Measurements from ENCODE around the gene PACSIN1.

PACSIN1 gene, protein sequence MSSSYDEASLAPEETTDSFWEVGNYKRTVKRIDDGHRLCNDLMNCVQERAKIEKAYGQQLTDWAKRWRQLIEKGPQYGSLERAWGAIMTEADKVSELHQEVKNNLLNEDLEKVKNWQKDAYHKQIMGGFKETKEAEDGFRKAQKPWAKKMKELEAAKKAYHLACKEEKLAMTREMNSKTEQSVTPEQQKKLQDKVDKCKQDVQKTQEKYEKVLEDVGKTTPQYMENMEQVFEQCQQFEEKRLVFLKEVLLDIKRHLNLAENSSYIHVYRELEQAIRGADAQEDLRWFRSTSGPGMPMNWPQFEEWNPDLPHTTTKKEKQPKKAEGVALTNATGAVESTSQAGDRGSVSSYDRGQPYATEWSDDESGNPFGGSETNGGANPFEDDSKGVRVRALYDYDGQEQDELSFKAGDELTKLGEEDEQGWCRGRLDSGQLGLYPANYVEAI

GRCh38 chr6:34465531-34466241 is at the start of gene PACSIN1:
PACSIN1 (plus strand) TSS chr6:34466076; CDS start chr6:34526306, 60,230 bp downstream.
- Histone ChIP-seq H3K4me3 (ENCODE audit: low read depth, low read length) (peak within 1 kb of the TSS; percentile 45), H3K27me3 (ENCODE audit: insufficient read depth, low read depth, severe bottlenecking) (no peaks in the 10 kb centered on the region), H3K27ac (peak within 1 kb of the TSS; percentile 66), H3K9me3 (ENCODE audit: severe bottlenecking) (no peaks in the 10 kb centered on the region), H3K36me3 (no peaks in the 10 kb centered on the region)
- TF ChIP-seq, protein P1, sequence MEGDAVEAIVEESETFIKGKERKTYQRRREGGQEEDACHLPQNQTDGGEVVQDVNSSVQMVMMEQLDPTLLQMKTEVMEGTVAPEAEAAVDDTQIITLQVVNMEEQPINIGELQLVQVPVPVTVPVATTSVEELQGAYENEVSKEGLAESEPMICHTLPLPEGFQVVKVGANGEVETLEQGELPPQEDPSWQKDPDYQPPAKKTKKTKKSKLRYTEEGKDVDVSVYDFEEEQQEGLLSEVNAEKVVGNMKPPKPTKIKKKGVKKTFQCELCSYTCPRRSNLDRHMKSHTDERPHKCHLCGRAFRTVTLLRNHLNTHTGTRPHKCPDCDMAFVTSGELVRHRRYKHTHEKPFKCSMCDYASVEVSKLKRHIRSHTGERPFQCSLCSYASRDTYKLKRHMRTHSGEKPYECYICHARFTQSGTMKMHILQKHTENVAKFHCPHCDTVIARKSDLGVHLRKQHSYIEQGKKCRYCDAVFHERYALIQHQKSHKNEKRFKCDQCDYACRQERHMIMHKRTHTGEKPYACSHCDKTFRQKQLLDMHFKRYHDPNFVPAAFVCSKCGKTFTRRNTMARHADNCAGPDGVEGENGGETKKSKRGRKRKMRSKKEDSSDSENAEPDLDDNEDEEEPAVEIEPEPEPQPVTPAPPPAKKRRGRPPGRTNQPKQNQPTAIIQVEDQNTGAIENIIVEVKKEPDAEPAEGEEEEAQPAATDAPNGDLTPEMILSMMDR (IDR thresholded peaks at IDR 0.05; ENCODE audit: low read depth, low read length): no peak
- peak; percentile 92 for DNase-seq

DNA sequence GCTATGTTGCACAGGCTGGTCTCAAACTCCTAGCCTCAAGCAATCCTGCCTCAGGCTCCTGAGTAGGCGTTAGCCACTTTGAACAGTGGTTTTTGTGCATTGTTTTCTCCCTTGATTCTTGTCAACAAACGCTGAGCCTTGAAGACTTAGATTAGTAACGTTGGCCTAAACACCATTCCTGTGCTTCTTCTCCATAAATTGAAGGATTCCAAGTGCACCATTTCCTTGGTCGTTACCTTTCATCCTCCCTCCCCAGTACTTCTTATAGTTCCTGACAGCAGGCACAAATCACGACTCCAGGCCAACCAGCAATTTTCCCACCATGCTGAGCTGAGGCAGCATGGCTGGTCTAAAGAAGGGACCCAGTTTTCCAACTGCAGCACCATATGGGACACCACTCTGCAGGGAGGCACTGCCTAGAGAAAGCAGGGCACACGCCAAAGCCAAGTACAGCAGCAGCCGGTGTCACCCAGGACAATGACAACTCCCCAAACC is 49.0 kb upstream of the PACSIN1 start:
- TF ChIP-seq, protein P1 (IDR thresholded peaks at IDR 0.05; ENCODE audit: low read depth, low read length): no peak
- H3K4me3 ChIP-seq (ENCODE audit: low read depth, low read length): no peak overlapping the region
- no peaks in the 10 kb centered on the region for H3K9me3 ChIP-seq (ENCODE audit: severe bottlenecking)
- H3K27me3 ChIP-seq (ENCODE audit: insufficient read depth, low read depth, severe bottlenecking): no peaks in the 10 kb centered on the region
- H3K27ac ChIP-seq: no peak overlapping the region
- no peak for DNase-seq
- H3K36me3 ChIP-seq: peaks cover 89% of the 10 kb centered on the region

- no peak overlapping the region; the same call in 1 of the 2 replicates for H3K27ac ChIP-seq
- peaks cover 94% of the 10 kb centered on the region for H3K36me3 ChIP-seq
- no peak for DNase-seq
- no peak overlapping the region for H3K4me3 ChIP-seq (ENCODE audit: low read depth, low read length)
- no peaks in the 10 kb centered on the region for H3K9me3 ChIP-seq (ENCODE audit: severe bottlenecking)
- no peaks in the 10 kb centered on the region for H3K27me3 ChIP-seq (ENCODE audit: insufficient read depth, low read depth, severe bottlenecking)
- TF ChIP-seq, protein P1 (IDR thresholded peaks at IDR 0.05; ENCODE audit: low read depth, low read length): no peak
Observed at GRCh38 chr6:34418367-34418766, 47.5 kb upstream of the PACSIN1 start.

GRCh38 chr6:34423254-34423653 is 42.6 kb upstream of the PACSIN1 start:
- Histone ChIP-seq H3K9me3 (ENCODE audit: severe bottlenecking) (no peaks in the 10 kb centered on the region), H3K4me3 (ENCODE audit: low read depth, low read length) (no peak overlapping the region), H3K27me3 (ENCODE audit: insufficient read depth, low read depth, severe bottlenecking) (no peaks in the 10 kb centered on the region), H3K27ac (no peak overlapping the region), H3K36me3 (peaks cover 74% of the 10 kb centered on the region)
- DNase-seq: no peak
- TF ChIP-seq, protein P1 (IDR thresholded peaks at IDR 0.05; ENCODE audit: low read depth, low read length): no peak

- Histone ChIP-seq H3K9me3 (ENCODE audit: severe bottlenecking) (no peaks in the 10 kb centered on the region), H3K27me3 (ENCODE audit: insufficient read depth, low read depth, severe bottlenecking) (no peaks in the 10 kb centered on the region), H3K36me3 (peaks cover 62% of the 10 kb centered on the region), H3K27ac (no peak overlapping the region; the same call in 1 of the 2 replicates), H3K4me3 (ENCODE audit: low read depth, low read length) (peak overlapping the region; percentile 83)
- TF ChIP-seq, protein P1 (IDR thresholded peaks at IDR 0.05; ENCODE audit: low read depth, low read length): no peak
- no peak for DNase-seq
Observed at GRCh38 chr6:34424200-34425131, 41.4 kb upstream of the PACSIN1 start.
